Smooth muscle cell (in vitro differentiated cells): ENCODE measurements around the gene ITM2B. TPM values are rescaled to one million over a fixed set of nuclear protein-coding genes. Genes with fewer than 3 reads are reported as not detected.
"Not testable (repeated sequence)": the region's sequence is repeated elsewhere in the genome, so short reads cannot be mapped to it uniquely, and the experiment has no call there.

Experiments
- DNase-seq: peaks from one replicate; lab custom pipeline; 2025; ENCODE audit not compliant: unreplicated experiment; lab: John Stamatoyannopoulos, UW
- H2AFZ ChIP-seq: fragments of 200-600 bp; sonication (generic); 2 replicates; pipeline ENCODE4 v1.6.0; 2016; ENCODE audit warnings: antibody characterized with exemption, low read depth, mild to moderate bottlenecking
- H3F3A ChIP-seq: fragments of 200-600 bp; sonication (generic); 2 replicates; pipeline ENCODE4 v1.6.0; 2017; ENCODE audit warnings: antibody characterized with exemption, low read depth
- H3K27ac ChIP-seq: fragments of 200-600 bp; sonication (generic); 2 replicates; pipeline ENCODE4 v1.5.1; 2016; ENCODE audit warnings: low read depth, mild to moderate bottlenecking
- H3K27me3 ChIP-seq: fragments of 200-600 bp; sonication (generic); 2 replicates; pipeline ENCODE4 v1.6.1; 2016; ENCODE audit warnings: low read depth, mild to moderate bottlenecking
- H3K36me3 ChIP-seq: fragments of 200-600 bp; sonication (generic); 2 replicates; pipeline ENCODE4 v1.5.1; 2016; ENCODE audit warnings: low read depth
- H3K4me1 ChIP-seq: fragments of 200-600 bp; sonication (generic); 2 replicates; pipeline ENCODE4 v1.5.1; 2016; ENCODE audit warnings: low read depth
- H3K4me2 ChIP-seq: fragments of 200-600 bp; sonication (generic); 2 replicates; pipeline ENCODE4 v1.6.0; 2016; ENCODE audit warnings: mild to moderate bottlenecking
- H3K4me3 ChIP-seq: fragments of 200-600 bp; sonication (generic); 2 replicates; pipeline ENCODE4 v1.5.1; 2016; ENCODE audit warnings: mild to moderate bottlenecking
- H3K79me2 ChIP-seq: fragments of 200-600 bp; sonication (generic); 2 replicates; pipeline ENCODE4 v1.6.0; 2016; ENCODE audit warnings: low read depth, mild to moderate bottlenecking
- H3K9ac ChIP-seq: fragments of 200-600 bp; sonication (generic); 2 replicates; pipeline ENCODE4 v1.6.0; 2016; ENCODE audit warnings: low read depth
- H3K9me3 ChIP-seq: fragments of 200-600 bp; sonication (generic); replicated peaks from 2 replicates; pipeline ENCODE4 v1.5.1; 2016; ENCODE audit warnings: low read depth
- H4K20me1 ChIP-seq: fragments of 200-600 bp; sonication (generic); 2 replicates; pipeline ENCODE4 v1.6.0; 2016; ENCODE audit warnings: low read depth
- CTCF ChIP-seq: fragments of 200-600 bp; sonication (generic); IDR thresholded peaks from 2 replicates; pipeline ENCODE4 v1.5.1; 2017; ENCODE audit warnings: borderline replicate concordance, mild to moderate bottlenecking, antibody characterized with exemption; ENCODE audit not compliant: insufficient read depth, poor library complexity, severe bottlenecking
- WGBS: methylation state at CpG from one replicate; pipeline ENCODE4 v1.1.7; 2016; ENCODE audit warnings: low lambda C conversion rate; 5-methylcytosine and 5-hydroxymethylcytosine counted together
- polyA plus RNA-seq: library from polyadenylated mRNA; unstranded; fragments of >200 nt; fragmentation: Nextera tagmentation; extraction: Ambion mirVana; gene quantifications from 2 replicates; pipeline ENCODE4 v1.2.1, GENCODE V29; 2016
- total RNA-seq: library from RNA; depleted of rRNA; stranded (reverse); fragments of >200 nt; gene quantifications from 2 replicates; pipeline ENCODE4 v1.2.3, GENCODE V29; 2014

ITM2B gene
- total and polyA plus RNA-seq, 2 experiments from 2014 or later, result 397 to 557 TPM

- no peak for TF ChIP-seq CTCF
- peak overlapping the region; percentile 80 for H2AFZ ChIP-seq
- H3K4me1 ChIP-seq, result peaks cover 34% of the 10 kb centered on the region
- peak overlapping the region; percentile 97 for H3K9ac ChIP-seq
- H3F3A ChIP-seq, result peaks cover 16% of the 10 kb centered on the region
- WGBS, result 5% methylated on average over 7 of the region's 7 CpGs
- peak overlapping the region; percentile 95 for H3K27ac ChIP-seq
- H3K36me3 ChIP-seq, result no peaks in the 10 kb centered on the region
- peaks cover 48% of the 10 kb centered on the region for H4K20me1 ChIP-seq
- H3K79me2 ChIP-seq, result peaks cover 66% of the 10 kb centered on the region
- H3K9me3 ChIP-seq, result no peaks in the 10 kb centered on the region
- H3K4me2 ChIP-seq, result peak overlapping the region; percentile 98
- peak overlapping the region; percentile 99 for H3K4me3 ChIP-seq
- no peak for DNase-seq
- H3K27me3 ChIP-seq, result no peaks in the 10 kb centered on the region
Observed at GRCh38 chr13:48234566-48235340, 1.7 kb downstream of the ITM2B start.

GRCh38 chr13:48235341-48236135 is 2.5 kb downstream of the ITM2B start:
- peaks cover 34% of the 10 kb centered on the region for H3K4me1 ChIP-seq
- H3K4me2 ChIP-seq, result peak overlapping the region; percentile 98
- 3% methylated on average over 7 of the region's 7 CpGs for WGBS
- H3K4me3 ChIP-seq, result peak overlapping the region; percentile 99
- peak overlapping the region; percentile 97 for H3K9ac ChIP-seq
- no peaks in the 10 kb centered on the region for H3K9me3 ChIP-seq
- H3F3A ChIP-seq, result peaks cover 16% of the 10 kb centered on the region
- DNase-seq, result no peak
- peaks cover 56% of the 10 kb centered on the region for H4K20me1 ChIP-seq
- H3K27ac ChIP-seq, result peak overlapping the region; percentile 95
- H3K79me2 ChIP-seq, result peaks cover 74% of the 10 kb centered on the region
- no peaks in the 10 kb centered on the region for H3K27me3 ChIP-seq
- TF ChIP-seq CTCF, result no peak
- H2AFZ ChIP-seq, result peak overlapping the region; percentile 80
- H3K36me3 ChIP-seq, result no peaks in the 10 kb centered on the region

GRCh38 chr13:48236528-48237353 is 3.7 kb downstream of the ITM2B start:
- peak overlapping the region; percentile 99 for H3K4me3 ChIP-seq
- WGBS, result 56% methylated on average over 3 of the region's 3 CpGs

GRCh38 chr13:48239369-48239768 is 6.4 kb downstream of the ITM2B start:
- DNase-seq, H3K36me3 ChIP-seq, H3K27me3 ChIP-seq, H3K27ac ChIP-seq, H3K4me3 ChIP-seq, H3K9ac ChIP-seq, H2AFZ ChIP-seq, H3K9me3 ChIP-seq, H3K4me2 ChIP-seq: not testable (repeated sequence)
- Histone ChIP-seq H4K20me1 (peaks cover 94% of the 10 kb centered on the region), H3K79me2 (peaks cover 97% of the 10 kb centered on the region), H3F3A (peaks cover 13% of the 10 kb centered on the region), H3K4me1 (peaks cover 30% of the 10 kb centered on the region)
- WGBS, result 96% methylated on average over 6 of the region's 6 CpGs

More at GRCh38 chr13:48236528-48237353, 3.7 kb downstream of the ITM2B start:
- no peak for TF ChIP-seq CTCF
- H3K36me3 ChIP-seq, result no peaks in the 10 kb centered on the region
- H3K4me2 ChIP-seq, result peak overlapping the region; percentile 98
- H3K27ac ChIP-seq, result peak overlapping the region; percentile 95
- H3K79me2 ChIP-seq, result peaks cover 84% of the 10 kb centered on the region
- H4K20me1 ChIP-seq, result peaks cover 68% of the 10 kb centered on the region
- no peak overlapping the region for H3K9ac ChIP-seq
- H3K27me3 ChIP-seq, result no peaks in the 10 kb centered on the region
- DNase-seq, result no peak
- no peaks in the 10 kb centered on the region for H3K9me3 ChIP-seq
- peaks cover 34% of the 10 kb centered on the region for H3K4me1 ChIP-seq
- no peak overlapping the region for H2AFZ ChIP-seq
- peaks cover 16% of the 10 kb centered on the region for H3F3A ChIP-seq
